Naive thymus-derived CD4-positive, alpha-beta T cell (primary cell): ENCODE results near the gene RSPO4. TPM values are rescaled to one million over a fixed set of nuclear protein-coding genes. Genes with fewer than 3 reads are reported as not detected.
"Not testable (repeated sequence)": the region's sequence is repeated elsewhere in the genome, so short reads cannot be mapped to it uniquely, and the experiment has no call there.

Experiments
- ATAC-seq: fragments of 150-1000 bp; cut with Tn5 transposase; 2 replicates; pipeline ENCODE4 v1.10.0; 2021; ENCODE audit warnings: mild to moderate bottlenecking, moderate library complexity
- CTCF ChIA-PET: fragments of 350-600 bp; sonication (Branson Sonifier 250); formaldehyde crosslinking; loops from one replicate; lab custom pipeline; 2021; ENCODE audit warnings: antibody characterized with exemption; lab: Charles Lee
- POLR2A ChIA-PET: fragments of 350-600 bp; sonication (Branson Sonifier 250); formaldehyde crosslinking; loops from one replicate; lab custom pipeline; 2021; ENCODE audit warnings: antibody characterized with exemption, inconsistent platforms; lab: Charles Lee
- DNase-seq, 9 donors: peaks; one replicate each; pipeline versions ENCODE4 v3.0.0 to v3.0.0-alpha.2; 2020 to 2022; ENCODE audit warnings: mixed read lengths in 1 of 9
- H3K27ac ChIP-seq: one replicate; pipeline ENCODE4 v1.7.0; 2013; ENCODE audit warnings: mild to moderate bottlenecking, low read depth, low read length, moderate library complexity
- H3K27me3 ChIP-seq, 2 donors: one replicate each; pipeline ENCODE4 v1.7.0; 2013; ENCODE audit warnings: low read length in 2 of 2, mild to moderate bottlenecking in 2 of 2, moderate library complexity in 2 of 2; ENCODE audit not compliant: control insufficient read depth in 2 of 2, insufficient read depth in 2 of 2
- H3K36me3 ChIP-seq, 3 experiments: 1 replicate in 2 of 3; 2 replicates in 1 of 3; pipeline ENCODE4 v1.7.0; 2013; ENCODE audit warnings: low read length in 3 of 3, mild to moderate bottlenecking in 3 of 3, moderate library complexity in 1 of 3; ENCODE audit not compliant: insufficient read depth in 3 of 3, control insufficient read depth in 2 of 3
- H3K4me1 ChIP-seq, 2 donors: one replicate each; pipeline ENCODE4 v1.7.0; 2013; ENCODE audit warnings: low read length in 2 of 2, mild to moderate bottlenecking in 2 of 2, moderate library complexity in 1 of 2; ENCODE audit not compliant: control insufficient read depth in 2 of 2, insufficient read depth in 2 of 2
- H3K4me3 ChIP-seq: 2 replicates; pipeline ENCODE4 v1.7.0; 2013; ENCODE audit warnings: mild to moderate bottlenecking, low read length
- H3K9me3 ChIP-seq, 3 experiments: 1 replicate in 2 of 3; 2 replicates in 1 of 3; pipeline ENCODE4 v1.7.0; 2013; ENCODE audit warnings: low read length in 3 of 3; ENCODE audit not compliant: control insufficient read depth in 2 of 3
- H3K27ac Mint-ChIP-seq, 9 donors: one replicate each; pipeline ENCODE4 v1.8.0; 2020 to 2022; ENCODE audit warnings: mixed read lengths in 9 of 9, mild to moderate bottlenecking in 8 of 9, moderate library complexity in 5 of 9, inconsistent platforms in 2 of 9
- H3K27me3 Mint-ChIP-seq, 5 donors: one replicate each; pipeline ENCODE4 v1.8.0; 2021 to 2022; ENCODE audit warnings: mixed read lengths in 5 of 5, mild to moderate bottlenecking in 1 of 5
- H3K36me3 Mint-ChIP-seq, 5 donors: one replicate each; pipeline ENCODE4 v1.8.0; 2020 to 2022; ENCODE audit warnings: mixed read lengths in 5 of 5, mild to moderate bottlenecking in 3 of 5, inconsistent platforms in 1 of 5
- H3K4me1 Mint-ChIP-seq, 7 donors: one replicate each; pipeline ENCODE4 v1.8.0; 2020 to 2022; ENCODE audit warnings: mixed read lengths in 7 of 7, mild to moderate bottlenecking in 3 of 7, inconsistent platforms in 1 of 7
- H3K4me3 Mint-ChIP-seq, 10 donors: one replicate each; pipeline ENCODE4 v1.8.0; 2020 to 2022; ENCODE audit warnings: mild to moderate bottlenecking in 10 of 10, mixed read lengths in 10 of 10, moderate library complexity in 6 of 10, inconsistent platforms in 2 of 10
- H3K9me3 Mint-ChIP-seq, 11 donors: one replicate each; pipeline ENCODE4 v1.8.0; 2020 to 2022; ENCODE audit warnings: mixed read lengths in 11 of 11, mild to moderate bottlenecking in 4 of 11, inconsistent platforms in 1 of 11, moderate library complexity in 1 of 11
- intact Hi-C, 2 donors: fragments of 100-400 bp; cut with micrococcal nuclease; formaldehyde crosslinking; loops; one replicate each; pipeline ENCODE4 v1.15.1; 2023
- polyA plus RNA-seq, 2 donors: library from polyadenylated mRNA; unstranded; fragments of 300-500 nt; fragmentation: Illumina TruSeq; gene quantifications; one replicate each; pipeline ENCODE4 v1.2.3, GENCODE V29; 2021
- total RNA-seq, 6 experiments: library from RNA in 5 of 6; stranded (reverse) in 5 of 6; gene quantifications; 1 replicate in 5 of 6; 2 replicates in 1 of 6; pipeline ENCODE4 v1.2.3 and lab custom pipeline; 2021 to 2026

RSPO4 gene
- total and polyA plus RNA-seq, 7 experiments from 2014 or later: 0.19 to 0.40 (median 0.23) TPM; not detected in 3

- Mint-ChIP-seq H3K36me3 (peaks cover 0 to 2% (median 0%) of the 10 kb centered on the region in 5 donors), H3K27me3 (peaks cover 10 to 17% (median 12%) of the 10 kb centered on the region in 5 donors), H3K4me3 (no peak overlapping the region), H3K27ac (no peak overlapping the region), H3K9me3 (no peaks in the 10 kb centered on the region), H3K4me1 (peaks cover 0 to 2% (median 0%) of the 10 kb centered on the region in 7 donors)
- Histone ChIP-seq H3K4me1 (no peaks in the 10 kb centered on the region), H3K9me3 (no peaks in the 10 kb centered on the region), H3K27ac (no peak overlapping the region), H3K27me3 (no peaks in the 10 kb centered on the region), H3K4me3 (no peak overlapping the region), H3K36me3 (no peaks in the 10 kb centered on the region)
- ATAC-seq (no peak), DNase-seq (no peak)
- ChIA-PET POLR2A (no interaction called here), CTCF (no interaction called here)
- intact Hi-C loops: no loop called here
These were observed 33.4 kb upstream of the RSPO4 start for GRCh38 chr20:1035466-1035865.

DNA sequence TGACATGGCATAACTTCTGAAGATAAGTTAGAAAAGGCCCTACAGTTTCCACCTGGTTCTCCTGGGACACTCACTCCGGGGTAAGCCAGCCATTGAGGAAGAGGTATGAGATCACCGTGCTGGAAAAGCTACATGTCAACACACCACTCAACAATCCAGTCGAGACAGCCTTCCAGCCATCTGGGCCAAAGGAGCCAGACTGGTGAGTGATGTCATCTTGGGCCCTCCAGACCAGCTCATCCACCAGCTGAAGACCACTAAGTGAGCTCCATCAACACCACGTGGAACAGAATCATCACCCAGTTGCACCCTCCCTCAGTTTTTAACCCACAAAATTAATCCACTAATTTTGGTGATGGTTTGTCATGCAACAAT lies 32.3 kb upstream of the RSPO4 start:
- DNase-seq (no peak), ATAC-seq (no peak)
- no peaks in the 10 kb centered on the region for H3K36me3 ChIP-seq
- H3K27me3 ChIP-seq: no peaks in the 10 kb centered on the region
- Mint-ChIP-seq H3K27ac (no peak overlapping the region), H3K9me3 (no peaks in the 10 kb centered on the region), H3K36me3 (peaks cover 0 to 4% (median 0%) of the 10 kb centered on the region in 5 donors), H3K27me3 (peaks cover 10 to 17% (median 12%) of the 10 kb centered on the region in 5 donors), H3K4me1 (peaks cover 0 to 2% (median 0%) of the 10 kb centered on the region in 7 donors), H3K4me3 (no peak overlapping the region)
- H3K4me3 ChIP-seq: no peak overlapping the region
- ChIA-PET CTCF (no interaction called here), POLR2A (no interaction called here)
- no peaks in the 10 kb centered on the region for H3K9me3 ChIP-seq
- intact Hi-C loops: no loop called here
- no peaks in the 10 kb centered on the region for H3K4me1 ChIP-seq
- no peak overlapping the region for H3K27ac ChIP-seq

GRCh38 chr20:1033751-1034414 lies 31.8 kb upstream of the RSPO4 start:
- POLR2A ChIA-PET: no interaction called here
- H3K9me3 Mint-ChIP-seq: no peaks in the 10 kb centered on the region
- Histone ChIP-seq H3K27ac (no peak overlapping the region), H3K9me3 (no peaks in the 10 kb centered on the region), H3K4me1 (no peaks in the 10 kb centered on the region), H3K27me3 (no peaks in the 10 kb centered on the region), H3K36me3 (no peaks in the 10 kb centered on the region), H3K4me3 (no peak overlapping the region)
- H3K27me3 Mint-ChIP-seq: peaks cover 10 to 17% (median 12%) of the 10 kb centered on the region in 5 donors
- CTCF ChIA-PET: interaction anchor here (0.6 kb wide), 1 partner anchor 1386 kb away, joined by 3 read pairs; no protein-coding TSS in a partner anchor
- H3K27ac Mint-ChIP-seq: no peak overlapping the region
- ATAC-seq: peak; percentile 54
- peaks cover 0 to 2% (median 0%) of the 10 kb centered on the region in 7 donors for H3K4me1 Mint-ChIP-seq
- peaks cover 0 to 4% (median 0%) of the 10 kb centered on the region in 5 donors for H3K36me3 Mint-ChIP-seq
- intact Hi-C loops: no loop called here
- no peak for DNase-seq
- H3K4me3 Mint-ChIP-seq: no peak overlapping the region

DNA sequence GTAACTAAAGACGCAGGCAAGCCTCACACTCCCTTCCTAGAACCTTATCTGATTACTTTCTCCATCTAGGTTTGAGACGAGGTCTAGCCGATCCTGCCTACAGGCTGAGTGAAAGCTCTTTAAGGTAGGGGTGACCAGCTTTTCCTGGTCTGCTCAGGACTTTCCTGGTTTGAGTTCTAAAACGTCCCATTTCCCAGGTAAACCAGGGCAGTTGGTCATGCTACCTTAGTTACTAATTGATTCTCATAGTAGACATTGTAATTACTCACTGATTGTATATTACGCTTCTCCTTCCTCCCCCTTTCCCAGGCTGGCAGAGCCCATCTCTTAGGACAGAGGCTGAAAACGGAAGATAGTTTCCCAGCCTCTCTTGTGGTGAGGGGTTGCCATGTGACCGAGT lies 27.9 kb upstream of the RSPO4 start:
- POLR2A ChIA-PET: no interaction called here
- no peak for ATAC-seq
- H3K36me3 Mint-ChIP-seq: peaks cover 0 to 11% (median 0%) of the 10 kb centered on the region in 5 donors

GRCh38 chr20:1026214-1026613 lies 24.1 kb upstream of the RSPO4 start:
- POLR2A ChIA-PET, ATAC-seq, H3K4me3 ChIP-seq, H3K9me3 ChIP-seq, H3K27ac ChIP-seq, H3K27me3 ChIP-seq, intact Hi-C loops, H3K4me3 Mint-ChIP-seq, CTCF ChIA-PET, H3K4me1 ChIP-seq, H3K27ac Mint-ChIP-seq, DNase-seq, H3K9me3 Mint-ChIP-seq, H3K36me3 ChIP-seq, H3K4me1 Mint-ChIP-seq: not testable (repeated sequence)
- Mint-ChIP-seq H3K27me3 (peaks cover 0 to 11% (median 4%) of the 10 kb centered on the region in 5 donors), H3K36me3 (peaks cover 0 to 21% (median 0%) of the 10 kb centered on the region in 5 donors)

More for the DNA sequence above, 27.9 kb upstream of the RSPO4 start:
- H3K4me3 Mint-ChIP-seq: no peak overlapping the region
- DNase-seq: no peak
- peaks cover 2 to 13% (median 9%) of the 10 kb centered on the region in 5 donors for H3K27me3 Mint-ChIP-seq
- peak overlapping the region in 1 of 9 donors; percentile 50 for H3K27ac Mint-ChIP-seq
- Histone ChIP-seq H3K4me1 (no peaks in the 10 kb centered on the region), H3K9me3 (no peaks in the 10 kb centered on the region), H3K4me3 (no peak overlapping the region), H3K27me3 (no peaks in the 10 kb centered on the region), H3K36me3 (no peaks in the 10 kb centered on the region), H3K27ac (no peak overlapping the region)
- intact Hi-C loops: no loop called here
- peaks cover 0 to 4% (median 0%) of the 10 kb centered on the region in 11 donors for H3K9me3 Mint-ChIP-seq
- CTCF ChIA-PET: no interaction called here
- H3K4me1 Mint-ChIP-seq: peaks cover 0 to 2% (median 0%) of the 10 kb centered on the region in 7 donors

DNA sequence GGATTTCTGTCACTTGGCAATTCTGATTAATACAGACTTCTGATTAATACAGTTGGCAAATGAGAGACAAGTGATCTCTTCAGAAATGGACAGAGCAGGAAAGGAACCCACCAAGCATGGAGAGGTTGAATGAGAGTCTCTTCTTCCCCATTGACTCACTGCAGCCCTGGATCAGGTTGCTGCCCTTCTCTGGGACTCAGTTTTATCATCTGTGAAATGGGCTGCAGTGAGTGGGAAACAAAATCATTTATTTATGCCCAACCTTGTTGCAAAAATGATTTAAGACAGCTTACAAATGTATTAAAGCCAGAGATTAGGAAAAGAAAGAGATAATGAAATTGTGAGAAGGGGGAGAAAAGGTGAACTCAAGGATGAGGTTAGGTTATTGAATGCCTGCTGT lies 20.8 kb upstream of the RSPO4 start:
- Histone ChIP-seq H3K36me3 (no peaks in the 10 kb centered on the region), H3K27ac (no peak overlapping the region), H3K4me1 (no peaks in the 10 kb centered on the region), H3K4me3 (no peak overlapping the region), H3K9me3 (no peaks in the 10 kb centered on the region), H3K27me3 (no peaks in the 10 kb centered on the region)
- H3K4me1 Mint-ChIP-seq: no peaks in the 10 kb centered on the region
- H3K27ac Mint-ChIP-seq: no peak overlapping the region
- no peak overlapping the region for H3K4me3 Mint-ChIP-seq
- H3K27me3 Mint-ChIP-seq: peaks cover 0 to 24% (median 7%) of the 10 kb centered on the region in 5 donors
- ATAC-seq (no peak), DNase-seq (no peak)
- intact Hi-C loops: no loop called here
- CTCF ChIA-PET: no interaction called here
- POLR2A ChIA-PET: no interaction called here
- H3K36me3 Mint-ChIP-seq: peaks cover 0 to 17% (median 0%) of the 10 kb centered on the region in 5 donors
- peaks cover 0 to 7% (median 0%) of the 10 kb centered on the region in 11 donors for H3K9me3 Mint-ChIP-seq

DNA sequence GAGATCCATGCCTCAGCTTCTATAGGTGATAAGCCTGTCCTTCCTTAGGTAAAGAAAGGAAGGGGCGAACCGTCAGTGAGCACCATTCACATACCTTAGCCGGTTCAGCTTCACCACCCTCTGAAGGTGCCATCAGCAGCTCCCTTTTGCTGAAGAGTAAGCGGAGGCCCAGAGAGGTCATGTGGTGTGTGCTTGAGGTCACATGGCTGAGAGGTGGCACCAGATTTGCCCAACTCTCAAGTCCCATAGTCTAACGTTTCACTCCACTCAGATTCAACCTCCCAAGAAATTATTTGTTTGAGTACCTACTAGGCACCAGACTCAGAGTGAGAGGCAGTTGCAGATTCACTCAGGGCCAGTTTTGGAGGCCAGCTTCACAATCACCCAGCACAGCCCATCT lies 18.5 kb upstream of the RSPO4 start:
- intact Hi-C loops: no loop called here
- no peak overlapping the region for H3K4me3 ChIP-seq
- Mint-ChIP-seq H3K27ac (no peak overlapping the region), H3K4me1 (peaks cover 0 to under 1% (median 0%) of the 10 kb centered on the region in 7 donors), H3K9me3 (peaks cover 0 to 3% (median 0%) of the 10 kb centered on the region in 11 donors), H3K27me3 (peaks cover 3 to 24% (median 5%) of the 10 kb centered on the region in 5 donors), H3K36me3 (peaks cover 0 to 12% (median 0%) of the 10 kb centered on the region in 5 donors), H3K4me3 (no peak overlapping the region)
- POLR2A ChIA-PET: no interaction called here
- no peak overlapping the region for H3K27ac ChIP-seq
- no peaks in the 10 kb centered on the region for H3K27me3 ChIP-seq
- no peaks in the 10 kb centered on the region for H3K4me1 ChIP-seq
- ATAC-seq (no peak), DNase-seq (no peak)
- no peaks in the 10 kb centered on the region for H3K36me3 ChIP-seq
- CTCF ChIA-PET: no interaction called here
- H3K9me3 ChIP-seq: no peaks in the 10 kb centered on the region
